Measurements from ENCODE around the gene RC3H2. TPM values are rescaled to one million over a fixed set of nuclear protein-coding genes. Genes with fewer than 3 reads are reported as not detected.
A peak's percentile ranks its signal among the peaks of the same experiment; 100 is the strongest.
"Not testable (repeated sequence)": the region's sequence is repeated elsewhere in the genome, so short reads cannot be mapped to it uniquely, and the experiment has no call there.

Gene RC3H2
- total RNA-seq, 2 experiments from 2014 or later = 21.5 to 24.4 TPM

DNA sequence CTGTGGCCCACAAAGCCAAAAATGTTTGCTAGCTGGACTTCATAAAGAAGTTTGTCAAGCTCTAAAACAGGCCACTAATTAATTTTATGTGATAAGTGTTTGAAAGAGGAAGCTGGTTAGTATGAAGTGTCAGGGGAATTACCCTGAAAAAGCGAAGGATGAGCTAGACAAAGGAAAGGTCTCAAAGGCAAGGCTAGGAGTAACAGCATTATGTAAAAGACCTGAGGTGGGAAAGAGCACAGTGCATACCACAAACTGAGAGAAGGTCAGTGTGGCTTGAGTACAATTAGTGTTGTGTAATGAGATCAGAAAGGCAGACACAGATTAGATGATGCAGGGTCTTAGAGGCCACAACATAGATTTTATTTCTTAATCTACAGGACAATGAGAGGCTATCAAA lies 29.6 kb downstream of the RC3H2 start:
- ATAC-seq = no peak
- no peak for DNase-seq
- Mint-ChIP-seq H3K27me3 (no peaks in the 10 kb centered on the region), H3K27ac (peak overlapping the region; percentile 53), H3K4me1 (peaks cover 5% of the 10 kb centered on the region), H3K36me3 (ENCODE audit: low read depth) (peaks cover 33% of the 10 kb centered on the region), H3K9me3 (ENCODE audit: low read depth) (no peaks in the 10 kb centered on the region), H3K4me3 (no peak overlapping the region)
- intact Hi-C loops (cut with DNase I, micrococcal nuclease) = no loop called here
- ChIA-PET POLR2A (no interaction called here), CTCF (interaction anchor here (0.8 to 1.0 kb wide), 2 partner anchors 37 to 200 kb away, joined by 3 to 4 read pairs; partner anchors contain the start of gene ZBTB6)

DNA sequence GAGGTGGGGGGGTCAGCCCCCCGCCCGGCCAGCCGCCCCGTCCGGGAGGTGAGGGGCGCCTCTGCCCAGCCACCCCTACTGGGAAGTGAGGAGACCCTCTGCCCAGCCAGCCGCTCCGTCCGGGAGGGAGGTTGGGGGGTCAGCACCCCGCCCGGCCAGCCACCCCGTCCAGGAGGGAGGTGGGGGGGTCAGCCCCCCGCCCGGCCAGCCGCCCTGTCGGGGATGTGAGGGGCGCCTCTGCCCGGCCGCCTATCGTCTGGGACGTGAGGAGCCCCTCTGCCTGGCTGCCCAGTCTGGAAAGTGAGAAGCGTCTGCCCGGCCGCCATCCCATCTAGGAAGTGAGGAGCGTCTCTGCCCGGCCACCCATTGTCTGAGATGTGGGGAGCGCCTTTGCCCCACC lies 37.9 kb downstream of the RC3H2 start:
- POLR2A ChIA-PET; H3K9me3 Mint-ChIP-seq (ENCODE audit: low read depth); H3K4me3 Mint-ChIP-seq; H3K4me1 Mint-ChIP-seq; ATAC-seq; H3K27me3 Mint-ChIP-seq; intact Hi-C loops (cut with DNase I, micrococcal nuclease); DNase-seq; H3K27ac Mint-ChIP-seq; CTCF ChIA-PET: not testable (repeated sequence)
- peaks cover 22% of the 10 kb centered on the region for H3K36me3 Mint-ChIP-seq (ENCODE audit: low read depth)

DNA sequence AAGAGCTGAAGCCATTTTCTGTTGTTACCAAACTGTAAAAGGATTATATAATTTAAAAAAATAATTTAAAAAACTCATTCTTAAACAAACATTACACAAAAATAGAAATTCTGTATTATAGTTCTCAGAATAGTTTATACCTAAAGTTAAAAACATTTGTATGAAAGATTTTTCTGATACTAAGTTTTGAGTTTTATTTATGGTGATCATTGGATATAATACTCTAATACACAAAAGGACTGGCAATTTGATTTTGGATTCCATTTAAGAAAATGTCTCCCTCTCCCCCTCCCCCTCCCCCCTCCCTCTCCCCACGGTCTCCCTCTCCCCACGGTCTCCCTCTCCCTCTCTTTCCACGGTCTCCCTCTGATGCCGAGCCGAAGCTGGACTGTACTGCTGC lies 39.1 kb downstream of the RC3H2 start:
- POLR2A ChIA-PET = no interaction called here
- Mint-ChIP-seq H3K36me3 (ENCODE audit: low read depth) (peaks cover 21% of the 10 kb centered on the region), H3K27me3 (no peaks in the 10 kb centered on the region), H3K4me3 (no peak overlapping the region), H3K4me1 (no peaks in the 10 kb centered on the region), H3K27ac (no peak overlapping the region), H3K9me3 (ENCODE audit: low read depth) (no peaks in the 10 kb centered on the region)
- no peak for DNase-seq
- ATAC-seq = no peak
- intact Hi-C loops (cut with DNase I, micrococcal nuclease) = no loop called here
- CTCF ChIA-PET = interaction anchor here (0.6 kb wide), 1 partner anchor 544 kb away, joined by 3 read pairs; no protein-coding TSS in a partner anchor

DNA sequence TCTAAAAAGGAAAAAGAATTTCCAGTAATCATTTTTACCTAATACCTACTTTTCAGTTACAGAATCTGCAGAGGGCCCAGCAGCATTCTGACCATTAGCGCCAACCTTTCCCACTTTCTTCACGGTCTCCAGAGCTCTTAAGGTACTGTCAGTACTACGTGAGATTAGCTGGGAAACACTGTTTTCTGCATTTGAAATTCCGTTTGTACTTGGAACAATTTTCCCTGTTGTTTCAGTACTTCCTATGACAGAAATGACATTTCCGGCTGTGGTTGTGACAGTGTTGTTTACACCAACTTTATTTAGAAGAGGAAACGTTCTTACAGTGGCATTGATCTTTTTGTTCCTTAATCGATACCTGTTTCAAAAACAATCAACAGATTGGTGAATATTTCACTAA lies 39.9 kb downstream of the RC3H2 start:
- ChIA-PET CTCF (interaction anchor here (1.4 kb wide), 1 partner anchor 9 kb away, joined by 3 read pairs; no protein-coding TSS in a partner anchor), POLR2A (no interaction called here)
- Mint-ChIP-seq H3K9me3 (ENCODE audit: low read depth) (no peaks in the 10 kb centered on the region), H3K4me3 (no peak overlapping the region), H3K27ac (peak overlapping the region; percentile 31), H3K4me1 (no peaks in the 10 kb centered on the region), H3K36me3 (ENCODE audit: low read depth) (peaks cover 21% of the 10 kb centered on the region), H3K27me3 (no peaks in the 10 kb centered on the region)
- DNase-seq (no peak), ATAC-seq (no peak)
- intact Hi-C loops (cut with DNase I, micrococcal nuclease) = no loop called here

DNA sequence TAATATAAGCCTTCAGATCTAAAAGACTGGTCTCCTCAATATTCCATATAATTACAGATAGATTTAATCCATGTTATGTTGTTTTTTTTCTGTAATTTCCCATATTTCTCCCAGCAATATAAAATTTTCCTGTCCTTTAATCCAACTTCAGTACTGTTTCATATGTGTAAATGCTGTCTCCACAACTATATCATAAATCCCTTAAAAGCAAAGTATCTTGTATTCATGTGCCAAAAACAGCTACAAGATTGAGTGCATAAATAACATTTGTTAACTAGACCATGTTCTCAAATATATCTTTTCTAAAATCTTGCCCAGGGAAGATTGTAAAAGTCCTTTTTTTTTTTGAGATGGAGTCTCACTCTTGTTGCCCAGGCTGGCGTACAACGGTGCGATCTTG lies 41.8 kb downstream of the RC3H2 start:
- H3K27me3 Mint-ChIP-seq = no peaks in the 10 kb centered on the region
- intact Hi-C loops (cut with DNase I, micrococcal nuclease) = no loop called here
- no peaks in the 10 kb centered on the region for H3K9me3 Mint-ChIP-seq (ENCODE audit: low read depth)
- ATAC-seq (no peak), DNase-seq (no peak)
- ChIA-PET CTCF (interaction anchor here (0.7 kb wide), 1 partner anchor 20 kb away, joined by 3 read pairs; no protein-coding TSS in a partner anchor), POLR2A (no interaction called here)
- H3K4me3 Mint-ChIP-seq = no peak overlapping the region
- no peak overlapping the region for H3K27ac Mint-ChIP-seq
- peaks cover 27% of the 10 kb centered on the region for H3K36me3 Mint-ChIP-seq (ENCODE audit: low read depth)
- H3K4me1 Mint-ChIP-seq = peaks cover 2% of the 10 kb centered on the region

DNA sequence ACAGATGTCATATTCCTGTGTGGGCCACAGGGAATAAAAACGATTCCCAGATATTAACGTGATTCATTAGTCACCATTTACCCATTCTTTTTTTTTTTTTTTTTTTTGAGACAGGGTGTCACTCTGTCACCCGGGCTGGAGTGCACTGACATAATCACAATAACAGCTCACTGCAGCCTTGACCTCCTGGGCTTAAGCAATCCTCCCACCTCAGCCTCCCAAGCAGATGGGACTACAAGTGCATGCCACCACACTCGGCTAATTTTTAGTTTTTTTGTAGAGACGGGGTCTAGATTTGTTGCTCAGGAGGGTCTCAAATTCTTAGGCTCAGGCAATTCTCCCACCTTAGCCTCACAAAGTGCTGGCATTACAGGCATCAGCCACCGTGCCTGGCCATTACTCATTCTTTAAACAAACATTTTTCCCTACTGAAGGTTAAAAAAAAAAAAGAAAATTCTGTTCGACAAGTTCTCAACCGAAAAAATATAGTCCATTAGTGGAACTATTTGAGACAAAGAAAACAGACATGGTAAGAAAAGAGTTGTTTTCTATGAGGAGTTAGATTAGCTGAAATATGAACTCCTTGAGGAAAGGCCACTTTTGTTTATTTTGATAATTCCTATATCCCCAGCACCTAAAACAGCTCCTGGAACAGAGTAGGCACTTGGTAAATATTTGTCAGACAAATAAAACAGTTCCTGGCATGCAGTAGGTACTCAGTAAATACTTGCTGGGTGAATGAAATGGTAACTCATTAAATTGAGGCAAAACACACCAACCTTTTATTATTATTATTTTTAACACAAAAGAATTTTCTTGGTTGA lies 44.6 kb downstream of the RC3H2 start:
- peaks cover 2% of the 10 kb centered on the region for H3K4me1 Mint-ChIP-seq
- intact Hi-C loops (cut with DNase I, micrococcal nuclease) = no loop called here
- H3K9me3 Mint-ChIP-seq (ENCODE audit: low read depth) = no peaks in the 10 kb centered on the region
- ChIA-PET CTCF (interaction anchor here (1.3 kb wide), 1 partner anchor 10 kb away, joined by 4 read pairs; no protein-coding TSS in a partner anchor), POLR2A (no interaction called here)
- ATAC-seq = no peak
- no peak for DNase-seq
- H3K27me3 Mint-ChIP-seq = no peaks in the 10 kb centered on the region
- no peak overlapping the region for H3K27ac Mint-ChIP-seq
- H3K4me3 Mint-ChIP-seq = no peak overlapping the region
- peaks cover 40% of the 10 kb centered on the region for H3K36me3 Mint-ChIP-seq (ENCODE audit: low read depth)

DNA sequence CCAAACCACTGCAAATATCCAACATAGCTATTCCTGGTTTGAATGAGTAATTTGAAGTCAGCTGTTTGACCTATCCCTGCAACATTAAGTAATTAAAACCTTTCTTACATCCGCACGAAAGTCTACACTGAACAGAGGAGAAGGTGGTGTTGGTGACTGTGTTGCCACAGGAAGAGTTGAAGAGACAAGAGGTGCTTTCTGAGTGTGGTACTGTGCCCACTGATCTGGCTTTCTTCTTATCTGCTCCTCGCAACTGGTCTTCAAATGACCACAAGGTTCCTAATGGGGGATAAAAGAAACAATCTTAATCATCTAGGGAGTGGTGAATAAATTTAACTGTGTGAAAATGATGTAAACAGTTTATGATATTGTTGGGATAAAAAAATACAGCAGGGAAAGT lies 47.3 kb downstream of the RC3H2 start:
- intact Hi-C loops (cut with DNase I, micrococcal nuclease) = no loop called here
- no peaks in the 10 kb centered on the region for H3K27me3 Mint-ChIP-seq
- H3K36me3 Mint-ChIP-seq (ENCODE audit: low read depth) = peaks cover 42% of the 10 kb centered on the region
- ChIA-PET CTCF (interaction anchor here (0.6 kb wide), 1 partner anchor 14 kb away, joined by 3 read pairs; no protein-coding TSS in a partner anchor), POLR2A (no interaction called here)
- ATAC-seq (no peak), DNase-seq (no peak)
- no peaks in the 10 kb centered on the region for H3K9me3 Mint-ChIP-seq (ENCODE audit: low read depth)
- peak overlapping the region; percentile 25 for H3K27ac Mint-ChIP-seq
- no peak overlapping the region for H3K4me3 Mint-ChIP-seq
- peaks cover 2% of the 10 kb centered on the region for H3K4me1 Mint-ChIP-seq

DNA sequence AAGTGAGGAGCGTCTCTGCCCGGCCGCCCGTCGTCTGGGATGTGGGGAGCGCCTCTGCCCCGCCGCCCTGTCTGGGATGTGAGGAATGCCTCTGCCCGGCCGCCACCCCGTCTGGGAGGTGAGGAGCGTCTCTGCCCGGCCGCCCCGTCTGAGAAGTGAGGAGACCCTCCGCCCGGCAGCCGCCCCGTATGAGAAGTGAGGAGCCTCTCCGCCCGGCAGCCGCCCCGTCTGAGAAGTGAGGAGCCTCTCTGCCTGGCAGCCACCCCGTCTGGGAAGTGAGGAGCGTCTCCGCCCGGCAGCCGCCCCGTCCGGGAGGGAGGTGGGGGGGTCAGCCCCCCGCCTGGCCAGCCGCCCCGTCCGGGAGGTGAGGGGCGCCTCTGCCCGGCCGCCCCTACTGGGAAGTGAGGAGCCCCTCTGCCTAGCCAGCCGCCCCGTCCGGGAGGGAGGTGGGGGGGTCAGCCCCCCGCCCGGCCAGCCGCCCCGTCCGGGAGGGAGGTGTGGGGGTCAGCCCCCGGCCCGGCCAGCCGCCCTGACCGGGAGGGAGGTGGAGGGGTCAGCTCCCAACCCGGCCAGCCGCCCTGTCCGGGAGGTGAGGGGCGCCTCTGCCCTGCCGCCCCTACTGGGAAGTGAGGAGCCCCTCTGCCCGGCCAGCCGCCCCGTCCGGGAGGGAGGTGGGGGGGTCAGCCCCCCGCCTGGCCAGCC lies 52.9 kb downstream of the RC3H2 start:
- Mint-ChIP-seq H3K4me1 (peaks cover 14% of the 10 kb centered on the region), H3K36me3 (ENCODE audit: low read depth) (peaks cover 45% of the 10 kb centered on the region)
- ATAC-seq; DNase-seq; H3K4me3 Mint-ChIP-seq; H3K9me3 Mint-ChIP-seq (ENCODE audit: low read depth); POLR2A ChIA-PET; H3K27ac Mint-ChIP-seq; H3K27me3 Mint-ChIP-seq; intact Hi-C loops (cut with DNase I, micrococcal nuclease); CTCF ChIA-PET: not testable (repeated sequence)

DNA sequence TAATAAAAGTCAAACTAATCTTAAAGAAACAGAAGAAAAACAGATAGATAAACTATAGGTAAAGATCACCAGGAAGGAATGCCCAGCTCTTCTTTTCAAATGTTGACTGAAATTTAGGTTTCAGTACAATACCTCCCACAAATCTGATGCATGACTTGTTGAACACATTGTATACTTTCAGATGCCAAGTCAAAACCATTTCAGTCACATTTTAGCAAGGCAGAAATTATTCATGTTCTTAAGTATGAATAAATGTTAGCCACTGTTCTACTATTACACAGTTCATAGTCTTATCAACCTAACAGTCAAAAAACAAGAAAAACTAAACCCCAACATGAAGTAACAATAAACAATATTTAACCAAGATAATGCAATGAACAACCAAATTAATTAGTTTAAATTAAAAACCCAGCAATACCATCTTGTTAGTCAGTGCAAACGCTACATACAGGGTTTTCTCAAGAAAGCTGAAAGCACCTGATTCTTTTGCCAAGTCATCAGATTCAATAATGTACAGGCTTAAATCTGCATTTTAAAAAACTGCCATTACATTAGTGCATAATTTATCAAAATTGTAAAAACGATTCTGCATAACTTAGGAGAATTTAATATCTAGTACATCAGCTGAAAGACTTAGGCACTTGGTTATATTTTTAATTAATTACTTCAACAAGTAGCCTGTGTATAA lies 56.8 kb downstream of the RC3H2 start:
- peaks cover 37% of the 10 kb centered on the region for H3K36me3 Mint-ChIP-seq (ENCODE audit: low read depth)
- H3K27ac Mint-ChIP-seq = peak overlapping the region; percentile 13
- DNase-seq (no peak), ATAC-seq (peak; percentile 73)
- peaks cover 34% of the 10 kb centered on the region for H3K4me1 Mint-ChIP-seq
- no peaks in the 10 kb centered on the region for H3K9me3 Mint-ChIP-seq (ENCODE audit: low read depth)
- no peaks in the 10 kb centered on the region for H3K27me3 Mint-ChIP-seq
- intact Hi-C loops (cut with DNase I, micrococcal nuclease) = loop anchor here (5.0 to 10.0 kb wide), 4 partner anchors 49 to 376 kb away; no protein-coding TSS in a partner anchor
- H3K4me3 Mint-ChIP-seq = no peak overlapping the region
- ChIA-PET CTCF (no interaction called here), POLR2A (no interaction called here)

DNA sequence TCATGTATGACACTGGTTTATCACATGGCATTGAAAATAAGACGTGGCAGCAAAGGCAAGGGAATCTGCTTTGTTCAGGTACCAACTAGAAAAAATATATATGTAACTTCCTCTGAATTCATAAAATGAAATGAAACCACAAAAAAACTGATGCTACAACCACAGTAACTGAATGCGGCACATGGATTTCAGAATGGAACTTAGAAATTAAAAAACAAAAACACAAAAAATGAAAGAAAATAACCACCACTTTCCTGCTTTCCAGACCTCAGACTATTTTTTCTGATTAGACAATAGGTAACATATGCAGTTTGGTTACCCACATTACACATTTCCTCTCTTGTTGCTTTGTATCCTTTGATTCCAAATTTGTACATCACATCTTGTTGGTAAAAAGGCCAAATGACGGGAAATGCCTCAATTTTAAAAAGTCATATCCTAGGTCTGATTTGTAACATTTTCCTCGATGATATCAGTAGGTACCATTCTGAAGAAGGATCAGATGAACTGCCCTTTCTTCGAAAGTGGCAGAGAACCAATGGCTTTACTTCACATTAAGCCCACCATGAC lies 58.7 kb downstream of the RC3H2 start:
- ATAC-seq = peak; percentile 48
- intact Hi-C loops (cut with DNase I, micrococcal nuclease) = loop anchor here (1.0 to 10.0 kb wide), 5 partner anchors 39 to 378 kb away; no protein-coding TSS in a partner anchor
- no peak overlapping the region for H3K4me3 Mint-ChIP-seq
- ChIA-PET POLR2A (no interaction called here), CTCF (no interaction called here)
- H3K36me3 Mint-ChIP-seq (ENCODE audit: low read depth) = peaks cover 37% of the 10 kb centered on the region
- no peak for DNase-seq
- no peaks in the 10 kb centered on the region for H3K9me3 Mint-ChIP-seq (ENCODE audit: low read depth)
- H3K27ac Mint-ChIP-seq = peak overlapping the region; percentile 92
- H3K27me3 Mint-ChIP-seq = no peaks in the 10 kb centered on the region
- H3K4me1 Mint-ChIP-seq = peaks cover 34% of the 10 kb centered on the region

DNA sequence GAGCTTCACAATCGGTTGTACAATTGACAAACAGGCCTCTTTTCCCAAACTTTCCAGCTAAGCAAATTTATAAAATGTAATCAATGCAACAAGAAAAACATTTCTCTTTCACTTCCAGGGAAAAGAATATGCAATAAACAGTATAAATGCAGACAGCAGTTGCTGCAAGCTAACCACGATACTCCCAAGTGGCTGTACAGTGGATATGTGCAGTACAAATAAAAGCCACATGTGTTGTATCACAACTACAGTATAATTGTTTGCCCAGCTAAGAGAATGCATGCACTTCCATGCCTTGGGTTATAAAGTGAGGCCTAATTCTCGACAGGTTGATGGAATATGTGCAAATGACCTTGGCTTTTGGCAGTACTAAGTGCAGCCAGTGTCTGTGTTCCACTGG lies 60.0 kb downstream of the RC3H2 start:
- Mint-ChIP-seq H3K27ac (no peak overlapping the region), H3K36me3 (ENCODE audit: low read depth) (peaks cover 25% of the 10 kb centered on the region), H3K4me1 (peaks cover 34% of the 10 kb centered on the region), H3K4me3 (no peak overlapping the region), H3K9me3 (ENCODE audit: low read depth) (no peaks in the 10 kb centered on the region), H3K27me3 (no peaks in the 10 kb centered on the region)
- no peak for ATAC-seq
- ChIA-PET POLR2A (no interaction called here), CTCF (interaction anchor here (1.0 kb wide), 1 partner anchor 9 kb away, joined by 3 read pairs; no protein-coding TSS in a partner anchor)
- intact Hi-C loops (cut with DNase I, micrococcal nuclease) = loop anchor here (5.0 to 10.0 kb wide), 4 partner anchors 52 to 380 kb away; no protein-coding TSS in a partner anchor
- DNase-seq = no peak

Data from activated CD4-positive, alpha-beta T cell treated with anti-CD3 and anti-CD28 coated beads for 36 hours (primary cell).